Bronchial smooth muscle cell (primary cell): ENCODE data around the gene AHRR. TPM values are rescaled to one million over a fixed set of nuclear protein-coding genes. Genes with fewer than 3 reads are reported as not detected.

Source experiments
- total RNA-seq: library from RNA; depleted of rRNA; stranded (reverse); fragments of >200 nt; gene quantifications from 2 replicates; pipeline ENCODE4 v1.2.1, GENCODE V29; 2014

The AHRR gene
- 23.8 and 29.2 TPM in 2 replicates for total RNA-seq

DNA sequence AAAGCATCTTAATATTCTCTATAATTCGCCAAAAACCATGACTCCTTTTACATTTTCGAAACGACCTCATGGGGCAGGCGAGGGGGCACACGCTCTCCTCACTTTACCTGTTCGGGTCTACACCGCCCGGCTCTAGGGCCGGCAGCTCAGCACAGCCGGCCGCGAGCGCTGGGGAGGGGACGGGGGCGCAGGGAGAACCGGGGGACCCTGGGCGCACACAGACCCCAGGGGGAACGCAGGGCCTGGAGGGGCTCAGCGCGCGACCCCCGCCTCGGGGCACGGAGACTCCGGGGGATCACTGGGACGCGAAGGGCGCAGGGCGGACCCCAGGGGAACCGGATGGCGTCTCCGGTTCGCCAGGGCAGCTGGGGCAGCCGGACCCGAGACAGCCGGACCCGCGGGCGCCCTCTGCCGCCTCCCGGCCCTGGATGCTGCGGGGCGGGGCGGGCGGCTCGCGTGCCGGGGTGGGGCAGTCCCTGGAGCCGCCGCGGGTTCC is at the start of gene AHRR:
Gene AHRR (plus strand): TSS at position 485 of the 496 bp plus-strand sequence. CDS start 22,189 bp downstream, outside the sequence.

DNA sequence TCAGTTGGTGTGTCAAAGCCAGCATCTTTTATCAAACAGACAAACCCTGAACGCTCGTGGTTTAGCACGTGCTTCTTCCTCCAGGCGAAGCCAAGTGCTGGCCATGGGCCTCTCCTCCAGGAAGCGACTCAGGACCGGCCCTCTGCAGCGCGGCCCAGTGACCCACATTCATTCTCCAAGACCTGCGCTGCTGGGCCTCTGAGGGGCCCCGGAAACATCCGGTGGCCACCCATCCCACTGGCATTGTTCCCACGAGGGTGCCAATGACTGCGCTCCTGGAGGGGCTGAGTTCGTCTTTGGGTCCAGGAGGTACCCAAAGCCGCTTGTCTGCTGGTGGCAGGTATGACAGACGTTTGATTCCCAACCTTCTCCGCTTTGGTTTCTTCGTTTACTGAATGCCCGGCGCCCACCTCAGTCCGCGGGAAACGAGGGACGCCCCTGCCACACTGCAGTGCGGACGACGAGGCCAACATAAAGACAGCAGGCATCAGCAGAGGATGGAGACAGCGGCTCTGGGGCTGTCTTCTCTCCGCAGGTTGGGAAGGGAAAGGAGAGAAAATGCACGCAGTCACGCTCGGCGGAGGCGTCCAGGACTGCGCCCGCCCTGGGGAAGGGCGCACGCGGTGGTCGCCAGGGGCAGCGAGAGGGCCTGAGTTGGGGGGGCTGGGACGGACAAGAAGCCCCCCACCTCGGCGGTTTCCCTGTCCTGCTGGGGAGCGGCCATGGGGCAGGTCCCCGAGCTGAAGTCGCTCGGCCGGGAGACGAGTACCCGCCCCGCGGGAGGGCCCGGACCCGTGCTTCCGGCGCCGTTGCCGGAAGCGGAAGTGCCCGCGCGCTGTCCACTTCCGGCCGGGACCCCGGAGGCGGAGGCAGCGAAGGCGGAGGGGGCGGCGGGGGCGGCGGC is 121.1 kb downstream of the AHRR start, which contains the start of gene EXOC3:
Gene EXOC3 (plus strand): TSS at position 842 of the 904 bp plus-strand sequence. CDS start 3,030 bp downstream, outside the sequence.

Other genes with a start within 250 kb of the AHRR start
- gene PLEKHG4B, start 229.5 kb upstream of the AHRR start, total RNA-seq: under 0.01 TPM in 2 replicates
- gene LRRC14B, start 130.2 kb upstream of the AHRR start, total RNA-seq: not detected in 2 replicates
- gene CCDC127, start 103.6 kb upstream of the AHRR start, total RNA-seq: 6.5 and 7.6 TPM in 2 replicates
- gene SDHA, start 103.4 kb upstream of the AHRR start, total RNA-seq: 146 and 168 TPM in 2 replicates
- gene PDCD6, start 50.1 kb upstream of the AHRR start, total RNA-seq: 136 and 202 TPM in 2 replicates
- 53.0 and 68.0 TPM in 2 replicates for gene EXOC3, start 121.5 kb downstream of the AHRR start, total RNA-seq
- 0.17 and 0.47 TPM in 2 replicates for gene SLC9A3, start 202.7 kb downstream of the AHRR start, total RNA-seq